IMR-90 (cell line): ENCODE measurements around the gene DICER1. TPM values are rescaled to one million over a fixed set of nuclear protein-coding genes. Genes with fewer than 3 reads are reported as not detected.

Experiments
- ATAC-seq: fragments of 200-7000 bp; cut with Tn5 transposase; 2 replicates; pipeline ENCODE4 v1.9.1; 2020; ENCODE audit warnings: low read depth, mild to moderate bottlenecking, moderate library complexity
- BruUV-seq: library from RNA; stranded (reverse); fragments of 400-500 nt; replicated peaks from 2 replicates; lab custom pipeline; 2021; lab: Mats Ljungman, UMichigan
- CTCF ChIA-PET: fragments of 300-600 bp; formaldehyde crosslinking; extraction: SDS; loops from one replicate; lab custom pipeline; 2021; ENCODE audit warnings: antibody characterized with exemption; lab: Yijun Ruan, JAX
- POLR2A ChIA-PET: fragments of 300-600 bp; sonication (Branson Sonifier 250); formaldehyde crosslinking; loops from one replicate; lab custom pipeline; 2022; ENCODE audit warnings: antibody characterized with exemption; ENCODE audit not compliant: unreplicated experiment; lab: Charles Lee
- DNase-seq: peaks from one replicate; pipeline ENCODE4 v3.0.0; 2013
- H2AFZ ChIP-seq: replicated peaks from 2 replicates; pipeline ENCODE3; 2013; ENCODE audit warnings: low read length, mild to moderate bottlenecking; ENCODE audit not compliant: poor library complexity
- H2AK5ac ChIP-seq: 2 replicates; pipeline ENCODE4 v1.6.1; 2013; ENCODE audit warnings: low read depth, low read length, inconsistent platforms
- H2AK9ac ChIP-seq: replicated peaks from 2 replicates; pipeline ENCODE3; 2013; ENCODE audit warnings: mild to moderate bottlenecking, low read depth, low read length, moderate library complexity; ENCODE audit not compliant: poor library complexity
- H2BK120ac ChIP-seq: 2 replicates; pipeline ENCODE4 v1.6.1; 2013; ENCODE audit warnings: low read depth, low read length, inconsistent platforms
- H2BK15ac ChIP-seq: 3 replicates; pipeline ENCODE4 v1.6.1; 2013; ENCODE audit warnings: low read depth, low read length, inconsistent platforms
- H2BK20ac ChIP-seq: 2 replicates; pipeline ENCODE4 v1.6.1; 2013; ENCODE audit warnings: low read depth, mild to moderate bottlenecking, inconsistent platforms, low read length, moderate library complexity
- H2BK5ac ChIP-seq: 2 replicates; pipeline ENCODE4 v1.6.1; 2013; ENCODE audit warnings: mild to moderate bottlenecking, low read depth, low read length, inconsistent platforms; ENCODE audit not compliant: poor library complexity, severe bottlenecking
- H3K14ac ChIP-seq: replicated peaks from 2 replicates; pipeline ENCODE4 v1.6.1; 2013; ENCODE audit warnings: low read depth, low read length, inconsistent platforms
- H3K18ac ChIP-seq: 2 replicates; pipeline ENCODE4 v1.6.1; 2013; ENCODE audit warnings: low read depth, low read length, control low read depth
- H3K23ac ChIP-seq: 2 replicates; pipeline ENCODE4 v1.6.1; 2013; ENCODE audit warnings: low read depth, low read length, inconsistent platforms
- H3K27ac ChIP-seq: 2 replicates; pipeline ENCODE4 v1.5.1; 2013; ENCODE audit warnings: mild to moderate bottlenecking, control low read depth, low read length; ENCODE audit not compliant: insufficient read depth
- H3K27me3 ChIP-seq: 2 replicates; pipeline ENCODE4 v1.6.1; 2013; ENCODE audit warnings: low read length; ENCODE audit not compliant: control insufficient read depth, insufficient read depth
- H3K36me3 ChIP-seq: 2 replicates; pipeline ENCODE4 v1.6.1; 2013; ENCODE audit warnings: low read length, mixed read lengths; ENCODE audit not compliant: control insufficient read depth, insufficient read depth
- H3K4ac ChIP-seq: 2 replicates; pipeline ENCODE4 v1.6.1; 2013; ENCODE audit warnings: low read depth, low read length, inconsistent platforms
- H3K4me1 ChIP-seq: 2 replicates; pipeline ENCODE4 v1.6.1; 2013; ENCODE audit warnings: low read length, mixed read lengths; ENCODE audit not compliant: control insufficient read depth, insufficient read depth
- H3K4me2 ChIP-seq: 2 replicates; pipeline ENCODE4 v1.6.1; 2013; ENCODE audit warnings: low read depth, mild to moderate bottlenecking, control low read depth, low read length, moderate library complexity
- H3K4me3 ChIP-seq: 2 replicates; pipeline ENCODE4 v1.5.1; 2013; ENCODE audit warnings: low read depth, mild to moderate bottlenecking, control low read depth, low read length, moderate library complexity; ENCODE audit not compliant: insufficient read depth
- H3K56ac ChIP-seq: 2 replicates; pipeline ENCODE4 v1.6.1; 2013; ENCODE audit warnings: low read length, inconsistent platforms; ENCODE audit not compliant: insufficient read depth; ENCODE audit errors: extremely low read depth
- H3K79me1 ChIP-seq, 2 experiments: 2 replicates each; pipeline ENCODE4 v1.6.1; 2013; ENCODE audit warnings: low read length in 2 of 2, inconsistent platforms in 1 of 2, low read depth in 1 of 2
- H3K9ac ChIP-seq: 2 replicates; pipeline ENCODE4 v1.6.1; 2013; ENCODE audit warnings: low read depth, low read length, control low read depth
- H3K9me1 ChIP-seq: 2 replicates; pipeline ENCODE4 v1.6.1; 2013; ENCODE audit warnings: low read length, inconsistent platforms; ENCODE audit not compliant: insufficient read depth
- H3K9me3 ChIP-seq: 2 replicates; pipeline ENCODE4 v1.6.1; 2013; ENCODE audit warnings: low read length; ENCODE audit not compliant: control insufficient read depth, insufficient read depth
- H4K20me1 ChIP-seq: 2 replicates; pipeline ENCODE4 v1.6.1; 2013; ENCODE audit warnings: low read length, inconsistent platforms; ENCODE audit not compliant: insufficient read depth
- H4K5ac ChIP-seq: 2 replicates; pipeline ENCODE4 v1.6.1; 2013; ENCODE audit warnings: mild to moderate bottlenecking, low read depth, low read length, control low read depth
- H4K8ac ChIP-seq, 2 experiments: 2 replicates each; pipeline ENCODE4 v1.6.1; 2013; ENCODE audit warnings: low read depth in 2 of 2, low read length in 2 of 2, control low read depth in 1 of 2, inconsistent platforms in 1 of 2
- H4K91ac ChIP-seq: 2 replicates; pipeline ENCODE4 v1.6.1; 2013; ENCODE audit warnings: low read depth, low read length, inconsistent platforms; ENCODE audit not compliant: insufficient read depth
- CEBPB ChIP-seq: IDR thresholded peaks from 2 replicates; pipeline ENCODE4 v1.6.1; 2012; ENCODE audit warnings: low read depth, low read length, improper control_type of control experiment
- CHD1 ChIP-seq: IDR thresholded peaks from 2 replicates; pipeline ENCODE4 v1.6.1; 2012; ENCODE audit warnings: low read depth, low read length, improper control_type of control experiment
- FOS ChIP-seq: fragments of 150-350 bp; IDR thresholded peaks from 2 replicates; pipeline ENCODE4 v1.6.1; 2016; ENCODE audit warnings: low read depth, low read length
- MAFK ChIP-seq: IDR thresholded peaks from 2 replicates; pipeline ENCODE4 v1.6.1; 2012; ENCODE audit warnings: low read depth, low read length, improper control_type of control experiment
- MAZ ChIP-seq: IDR thresholded peaks from 2 replicates; pipeline ENCODE4 v1.6.1; 2012; ENCODE audit warnings: low read depth, mild to moderate bottlenecking, low read length, improper control_type of control experiment, moderate library complexity, borderline replicate concordance
- MXI1 ChIP-seq: IDR thresholded peaks from 2 replicates; pipeline ENCODE4 v1.6.1; 2012; ENCODE audit warnings: low read depth, mild to moderate bottlenecking, low read length, moderate library complexity, borderline replicate concordance
- NFE2L2 ChIP-seq: fragments of 150-350 bp; IDR thresholded peaks from 2 replicates; pipeline ENCODE4 v1.6.1; 2016; ENCODE audit warnings: low read depth, mild to moderate bottlenecking, low read length
- RAD21 ChIP-seq: IDR thresholded peaks from 2 replicates; pipeline ENCODE4 v1.6.1; 2012; ENCODE audit warnings: low read length, improper control_type of control experiment
- RCOR1 ChIP-seq: IDR thresholded peaks from 2 replicates; pipeline ENCODE4 v1.6.1; 2012; ENCODE audit warnings: mild to moderate bottlenecking, low read length, improper control_type of control experiment; ENCODE audit not compliant: insufficient replicate concordance
- SMC3 ChIP-seq: fragments of 150-350 bp; IDR thresholded peaks from 2 replicates; pipeline ENCODE4 v1.6.1; 2016; ENCODE audit warnings: low read depth, mild to moderate bottlenecking, antibody characterized with exemption, low read length, moderate library complexity
- USF2 ChIP-seq: fragments of 150-350 bp; IDR thresholded peaks from 2 replicates; pipeline ENCODE4 v1.6.1; 2017; ENCODE audit warnings: mild to moderate bottlenecking, antibody characterized with exemption, low read length, low read depth
- WGBS, 2 experiments: methylation state at CpG; one replicate each; pipeline versions ENCODE4 v1.1.5 to v1.1.7; 2013; ENCODE audit warnings: missing lambda C conversion rate in 2 of 2; ENCODE audit not compliant: insufficient read length in 1 of 2; ENCODE audit errors: extremely low coverage in 2 of 2; 5-methylcytosine and 5-hydroxymethylcytosine counted together
- dilution Hi-C: fragments of 300-500 bp; cut with HindIII; formaldehyde crosslinking; loops from one replicate; pipeline ENCODE4 v1.14.3; 2018; ENCODE audit warnings: low sequenced_read_pairs; ENCODE audit not compliant: unreplicated experiment
- in situ Hi-C: fragments of 300-500 bp; cut with MboI; formaldehyde crosslinking; loops from 3 replicates; pipeline ENCODE4 v1.14.3; 2019; ENCODE audit warnings: low sequenced_read_pairs, inconsistent platforms, mixed read lengths
- intact Hi-C: fragments of 100-400 bp; cut with micrococcal nuclease; formaldehyde crosslinking; loops from 2 replicates; pipeline ENCODE4 v1.10.0; 2022
- polyA plus RNA-seq, 3 experiments: library from polyadenylated mRNA; depleted of rRNA; stranded (reverse); fragments of >200 nt; gene quantifications; 2 replicates each; pipeline ENCODE4 v1.2.3, GENCODE V29; 2012; ENCODE audit warnings: low replicate concordance in 1 of 3
- total RNA-seq: library from RNA; depleted of rRNA; stranded (reverse); fragments of >200 nt; gene quantifications from 2 replicates; pipeline ENCODE4 v1.2.3, GENCODE V29; 2012

DICER1 gene
- total and polyA plus RNA-seq, 2 of the 4 experiments (the other 2 are of a cell fraction) = 9.7 to 49.5 TPM

DNA sequence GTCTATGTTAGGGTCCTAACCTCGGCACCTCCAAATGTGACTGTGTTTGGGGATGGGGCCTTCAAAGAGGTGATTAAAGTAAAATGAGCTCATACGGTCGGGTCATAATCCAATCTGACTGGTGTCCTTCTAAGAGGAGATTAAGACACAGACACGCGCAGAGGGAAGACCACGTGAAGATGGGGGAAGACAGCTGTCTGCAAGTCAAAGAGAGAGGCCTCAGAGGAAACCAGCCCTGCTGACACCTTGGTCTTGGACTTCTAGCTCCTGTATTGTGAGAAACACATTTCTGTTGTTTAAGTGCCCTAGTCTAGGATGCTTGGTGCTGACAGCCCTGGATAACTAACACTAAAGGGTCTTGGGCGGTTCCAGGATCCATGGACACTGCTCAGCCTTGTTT is 109.6 kb downstream of the DICER1 start:
- H2BK15ac ChIP-seq = no peak overlapping the region; the same call in 2 of the 3 replicates
- TF ChIP-seq MAFK (no peak), MAZ (no peak), FOS (no peak), RCOR1 (no peak), RAD21 (no peak), SMC3 (no peak), CEBPB (no peak), USF2 (no peak), MXI1 (no peak), CHD1 (no peak), NFE2L2 (no peak)
- H2BK5ac ChIP-seq = no peak overlapping the region
- 40% methylated on average over 3 of the region's 7 CpGs; no CpG with 5 or more reads in 1 of the 2 experiments for WGBS, 2 experiments
- H4K5ac ChIP-seq = peak overlapping the region; percentile 12; the same call in 1 of the 2 replicates
- H3K27me3 ChIP-seq = peaks cover 5% of the 10 kb centered on the region; the same call in 1 of the 2 replicates
- dilution Hi-C loops (no loop called here), intact Hi-C loops (no loop called here), in situ Hi-C loops (no loop called here)
- no peaks in the 10 kb centered on the region for H3K36me3 ChIP-seq
- peak overlapping the region; percentile 58; the same call in 1 of the 2 replicates for H3K27ac ChIP-seq
- no peak overlapping the region for H3K4me2 ChIP-seq
- H2BK20ac ChIP-seq = peak overlapping the region; percentile 72
- H3K18ac ChIP-seq = peak overlapping the region; percentile 55
- ChIA-PET POLR2A (no interaction called here), CTCF (no interaction called here)
- H3K9me3 ChIP-seq = no peaks in the 10 kb centered on the region
- DNase-seq (no peak), ATAC-seq (no peak)
- H4K8ac ChIP-seq = no peak overlapping the region
- H3K79me1 ChIP-seq = no peaks in the 10 kb centered on the region
- H3K9ac ChIP-seq = no peak overlapping the region
- no TSS peak for BruUV-seq
- no peak overlapping the region for H3K4me3 ChIP-seq
- peak overlapping the region; percentile 4; the same call in 1 of the 2 replicates for H3K23ac ChIP-seq
- no peak overlapping the region for H2AFZ ChIP-seq
- H4K20me1 ChIP-seq = no peaks in the 10 kb centered on the region
- H4K91ac ChIP-seq = peak overlapping the region; percentile 46; the same call in 1 of the 2 replicates
- H3K4me1 ChIP-seq = peaks cover 13% of the 10 kb centered on the region
- H2AK9ac ChIP-seq = no peak overlapping the region
- no peak overlapping the region for H3K14ac ChIP-seq
- peak overlapping the region; percentile 27; the same call in 1 of the 2 replicates for H2BK120ac ChIP-seq
- no peak overlapping the region for H3K56ac ChIP-seq
- H3K9me1 ChIP-seq = no peaks in the 10 kb centered on the region
- 0 out of 2 replicates have a peak overlapping the region, but pooled peaks have one; percentile 29 for H3K4ac ChIP-seq
- H2AK5ac ChIP-seq = peak overlapping the region; percentile 17
